ENCODE results near the gene NELL1. TPM values are rescaled to one million over a fixed set of nuclear protein-coding genes. Genes with fewer than 3 reads are reported as not detected.

Gene NELL1
- total RNA-seq, 2 donors from 2014 or later: 0.09 to 0.11 TPM

DNA sequence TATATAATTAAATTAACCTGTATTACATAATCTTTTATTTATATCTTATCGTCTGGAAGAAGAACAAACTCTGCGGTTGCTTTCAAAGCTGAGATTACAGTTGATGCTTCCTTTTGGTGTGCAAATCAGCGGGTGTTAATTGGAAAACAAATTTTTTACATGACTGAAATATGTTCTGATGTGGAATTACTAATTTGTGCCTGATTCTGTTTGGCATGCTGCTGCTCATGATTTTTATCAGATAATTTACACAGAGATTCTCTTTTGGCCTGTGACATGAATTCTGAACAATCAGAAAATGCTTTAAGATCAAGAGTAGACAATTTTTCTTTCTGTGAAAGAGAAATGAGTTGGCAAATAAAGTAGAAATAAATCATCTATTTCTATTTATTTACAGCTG is 510.8 kb downstream of the NELL1 start:
- no peak for DNase-seq
- Histone ChIP-seq H3K9ac (ENCODE audit: extremely low read depth, low read length, poor library complexity, severe bottlenecking) (no peak overlapping the region), H3K4me3 (ENCODE audit: low read length) (no peak overlapping the region), H3K9me3 (ENCODE audit: control insufficient read depth, low read length) (no peaks in the 10 kb centered on the region), H3K27me3 (ENCODE audit: control insufficient read depth, insufficient read depth, low read length, poor library complexity, severe bottlenecking) (no peaks in the 10 kb centered on the region), H3K36me3 (ENCODE audit: control insufficient read depth, insufficient read depth, low read length) (no peaks in the 10 kb centered on the region), H3K27ac (ENCODE audit: low read depth, low read length) (no peak overlapping the region), H3K4me1 (ENCODE audit: control insufficient read depth, insufficient read depth, low read length) (peaks cover 3% of the 10 kb centered on the region)
- Mint-ChIP-seq H3K27me3 (ENCODE audit: insufficient read depth) (no peaks in the 10 kb centered on the region), H3K36me3 (ENCODE audit: low read depth) (no peaks in the 10 kb centered on the region), H3K4me3 (no peak overlapping the region), H3K4me1 (peaks cover 8% of the 10 kb centered on the region), H3K27ac (no peak overlapping the region), H3K9me3 (no peaks in the 10 kb centered on the region)
- WGBS, 2 experiments (ENCODE audit: insufficient coverage in 1 of 2, insufficient read length in 1 of 2): 97 to 100% methylated on average over 2 to 3 of the region's 3 CpGs
- no peak for TF ChIP-seq CTCF (conservative IDR thresholded peaks at IDR 0.05)

GRCh38 chr11:21185959-21186358 is 516.6 kb downstream of the NELL1 start:
- H3K36me3 ChIP-seq (ENCODE audit: control insufficient read depth, insufficient read depth, low read length): no peaks in the 10 kb centered on the region
- Mint-ChIP-seq H3K4me3 (no peak overlapping the region), H3K4me1 (no peaks in the 10 kb centered on the region), H3K9me3 (no peaks in the 10 kb centered on the region), H3K36me3 (ENCODE audit: low read depth) (no peaks in the 10 kb centered on the region), H3K27ac (no peak overlapping the region), H3K27me3 (ENCODE audit: insufficient read depth) (no peaks in the 10 kb centered on the region)
- H3K4me3 ChIP-seq (ENCODE audit: low read length): no peak overlapping the region
- no peak for DNase-seq
- no peaks in the 10 kb centered on the region for H3K4me1 ChIP-seq (ENCODE audit: control insufficient read depth, insufficient read depth, low read length)
- H3K27me3 ChIP-seq (ENCODE audit: control insufficient read depth, insufficient read depth, low read length, poor library complexity, severe bottlenecking): no peaks in the 10 kb centered on the region
- no peak overlapping the region for H3K9ac ChIP-seq (ENCODE audit: extremely low read depth, low read length, poor library complexity, severe bottlenecking)
- H3K27ac ChIP-seq (ENCODE audit: low read depth, low read length): no peak overlapping the region
- TF ChIP-seq CTCF (conservative IDR thresholded peaks at IDR 0.05): no peak
- H3K9me3 ChIP-seq (ENCODE audit: control insufficient read depth, low read length): no peaks in the 10 kb centered on the region

DNA sequence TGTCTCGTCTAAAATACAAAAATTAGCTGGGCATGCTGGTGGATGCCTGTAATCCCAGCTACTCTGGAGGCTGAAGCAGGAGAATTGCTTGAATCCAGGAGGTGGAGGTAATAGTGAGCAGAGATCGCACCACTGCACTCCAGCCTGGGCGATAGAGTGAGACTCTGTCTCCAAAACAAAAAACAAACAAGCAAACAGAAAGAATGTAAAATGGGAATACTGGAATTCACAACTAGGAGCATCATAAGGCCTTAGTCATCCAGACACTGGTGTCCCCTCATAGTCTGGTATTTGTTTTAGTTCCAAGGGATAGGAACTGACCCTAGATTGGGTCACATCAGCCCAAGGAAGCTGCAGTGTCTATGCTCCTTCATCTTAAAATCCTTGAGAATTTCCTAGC is 520.8 kb downstream of the NELL1 start:
- Histone ChIP-seq H3K4me1 (ENCODE audit: control insufficient read depth, insufficient read depth, low read length) (no peaks in the 10 kb centered on the region), H3K27ac (ENCODE audit: low read depth, low read length) (no peak overlapping the region), H3K4me3 (ENCODE audit: low read length) (no peak overlapping the region), H3K9me3 (ENCODE audit: control insufficient read depth, low read length) (no peaks in the 10 kb centered on the region), H3K27me3 (ENCODE audit: control insufficient read depth, insufficient read depth, low read length, poor library complexity, severe bottlenecking) (no peaks in the 10 kb centered on the region), H3K9ac (ENCODE audit: extremely low read depth, low read length, poor library complexity, severe bottlenecking) (no peak overlapping the region), H3K36me3 (ENCODE audit: control insufficient read depth, insufficient read depth, low read length) (no peaks in the 10 kb centered on the region)
- no peaks in the 10 kb centered on the region for H3K27me3 Mint-ChIP-seq (ENCODE audit: insufficient read depth)
- WGBS, 2 experiments (ENCODE audit: insufficient coverage in 1 of 2, insufficient read length in 1 of 2): 91 to 100% methylated on average over 1 to 3 of the region's 3 CpGs
- DNase-seq: no peak
- no peaks in the 10 kb centered on the region for H3K9me3 Mint-ChIP-seq
- no peak overlapping the region for H3K27ac Mint-ChIP-seq
- no peak overlapping the region for H3K4me3 Mint-ChIP-seq
- no peaks in the 10 kb centered on the region for H3K4me1 Mint-ChIP-seq
- no peak for TF ChIP-seq CTCF (conservative IDR thresholded peaks at IDR 0.05)
- no peaks in the 10 kb centered on the region for H3K36me3 Mint-ChIP-seq (ENCODE audit: low read depth)
